HG03060 (cell line): ENCODE results near the gene LEPROT.

ENCODE experiments used
- ATAC-seq: cut with Tn5 transposase; IDR thresholded peaks from one replicate; pipeline ENCODE4 v1.9.1; 2021; ENCODE audit warnings: low read depth, moderate number of reproducible peaks; ENCODE audit not compliant: unreplicated experiment

LEPROT gene

DNA sequence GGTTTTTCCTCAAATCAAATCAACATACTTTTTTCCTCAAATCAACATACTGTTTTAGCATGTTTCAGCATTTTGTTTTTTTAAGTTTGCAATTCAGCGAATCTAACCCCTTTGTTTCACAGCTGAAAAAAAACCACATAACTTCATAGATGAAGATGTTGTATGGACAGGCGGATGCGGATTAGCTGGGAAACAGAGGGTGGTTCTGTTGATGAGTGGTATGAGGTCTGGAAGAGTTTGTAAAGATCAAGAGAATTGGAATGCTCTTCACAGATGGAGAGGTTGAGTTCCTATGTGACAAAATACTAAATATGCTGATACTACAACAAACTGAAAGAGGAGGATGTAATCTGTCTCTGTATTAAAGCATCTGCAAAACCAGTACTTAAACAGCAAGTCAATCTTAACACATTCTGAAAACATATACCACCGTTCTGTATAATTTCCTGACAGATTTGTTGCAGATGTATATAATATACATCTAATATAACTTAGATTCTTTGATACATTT is 10.6 kb upstream of the LEPROT start:
- no peak for ATAC-seq

DNA sequence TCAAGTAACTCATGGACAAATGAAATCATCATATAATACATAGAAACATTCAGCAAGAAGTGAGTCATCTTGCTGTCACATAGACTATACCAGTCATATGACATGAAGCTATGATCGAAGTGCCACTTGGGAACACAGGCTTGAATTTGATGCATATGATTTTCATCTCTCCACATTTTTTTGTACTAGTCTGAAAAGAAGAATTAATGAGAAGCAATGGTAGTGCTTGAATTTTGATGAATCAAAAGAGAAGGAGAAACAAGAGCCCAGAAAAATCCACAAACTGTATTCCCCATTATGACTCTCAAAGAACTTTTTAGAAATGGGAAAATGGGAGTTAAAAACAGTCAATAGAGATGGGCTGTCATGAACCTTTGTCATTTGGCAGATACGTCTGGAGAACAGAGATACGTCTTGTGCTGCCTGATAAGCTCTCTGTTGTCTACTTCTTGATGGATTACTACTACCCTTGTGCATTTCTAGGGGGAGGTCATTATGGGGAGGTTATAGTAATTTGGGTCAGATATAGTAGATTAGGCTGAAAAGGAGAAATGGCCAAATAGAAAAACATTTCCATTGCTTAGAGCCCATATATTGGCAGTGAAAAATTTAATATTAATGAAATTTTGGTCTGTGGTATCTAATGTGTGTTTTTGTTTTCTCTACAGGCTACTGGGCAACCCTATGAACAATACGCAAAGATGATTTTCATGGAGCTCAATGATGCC is 8.0 kb upstream of the LEPROT start:
- ATAC-seq, result no peak

DNA sequence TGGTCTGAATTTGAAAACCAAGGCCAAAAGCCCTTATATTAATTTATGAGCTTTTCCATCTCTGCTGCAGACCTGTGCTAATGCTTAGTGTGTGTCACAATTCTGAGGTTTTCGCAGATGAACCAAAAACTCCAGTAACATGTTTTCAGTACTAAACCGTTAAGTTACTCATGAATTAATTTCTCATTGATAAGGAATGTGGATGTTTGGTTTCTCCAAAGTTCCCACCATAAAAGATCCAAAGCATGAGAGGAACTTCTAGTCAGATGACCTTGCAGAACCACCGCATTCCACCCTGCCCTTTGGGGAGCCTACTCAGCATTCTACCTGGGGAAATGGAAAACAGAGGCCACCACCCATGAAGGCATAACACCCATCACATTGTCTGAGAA is 7.5 kb upstream of the LEPROT start:
- no peak for ATAC-seq

DNA sequence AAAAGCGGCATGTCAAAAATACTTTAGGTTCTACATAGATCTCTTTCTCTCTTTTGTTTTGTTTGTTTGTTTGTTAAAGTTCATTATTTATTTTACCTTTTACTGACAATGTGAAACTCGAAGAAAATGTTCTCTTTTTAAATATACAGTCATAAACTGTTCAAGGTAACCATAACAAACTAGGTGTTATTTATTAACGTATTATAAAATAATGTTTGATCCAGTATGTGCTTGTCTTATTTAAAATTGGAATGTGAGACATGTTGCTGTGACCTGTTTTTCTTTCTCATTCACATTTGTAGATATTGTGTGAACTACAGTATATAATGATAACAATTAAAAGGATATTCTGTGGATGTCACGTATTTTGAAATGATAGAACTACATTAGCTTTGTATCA is 5.9 kb upstream of the LEPROT start:
- ATAC-seq, result no peak

DNA sequence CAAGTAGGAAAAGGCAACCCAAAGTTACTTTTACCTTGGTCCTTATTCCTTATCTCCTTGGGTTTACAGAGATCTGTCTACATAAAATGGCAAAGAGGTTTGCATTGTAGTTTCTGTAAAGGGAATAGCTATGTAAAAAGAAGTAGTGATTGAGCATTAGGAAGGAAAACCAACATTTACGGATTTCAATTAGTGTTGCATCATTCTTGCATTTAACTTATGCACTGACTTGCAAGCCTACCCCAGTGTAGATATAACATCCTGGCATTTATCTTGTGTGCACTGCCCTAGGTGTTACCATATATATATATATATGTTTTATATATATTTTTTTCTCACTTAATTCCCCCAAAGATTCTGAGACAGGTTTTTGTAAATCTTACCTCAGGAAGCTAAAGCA is 3.7 kb upstream of the LEPROT start:
- ATAC-seq, result no peak

DNA sequence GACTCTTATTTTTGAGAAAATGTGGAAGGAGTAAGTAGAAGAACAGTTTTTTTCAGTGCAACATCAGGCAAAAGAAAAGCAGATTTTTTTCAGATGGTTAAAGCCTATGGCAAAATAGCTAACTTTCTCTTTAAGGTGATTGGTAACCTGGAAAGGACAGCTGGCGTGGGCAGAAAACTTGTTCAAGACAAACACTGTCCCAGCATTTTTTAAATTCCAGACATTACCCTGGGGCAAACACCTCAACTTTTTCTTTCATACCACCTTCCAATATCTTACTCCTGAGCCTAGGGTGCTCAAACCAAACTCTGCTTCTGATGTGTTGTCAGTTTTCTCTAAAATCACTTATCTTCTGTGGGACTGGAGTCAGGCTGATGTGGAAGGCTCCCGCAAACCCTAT is 2.7 kb upstream of the LEPROT start:
- no peak for ATAC-seq

DNA sequence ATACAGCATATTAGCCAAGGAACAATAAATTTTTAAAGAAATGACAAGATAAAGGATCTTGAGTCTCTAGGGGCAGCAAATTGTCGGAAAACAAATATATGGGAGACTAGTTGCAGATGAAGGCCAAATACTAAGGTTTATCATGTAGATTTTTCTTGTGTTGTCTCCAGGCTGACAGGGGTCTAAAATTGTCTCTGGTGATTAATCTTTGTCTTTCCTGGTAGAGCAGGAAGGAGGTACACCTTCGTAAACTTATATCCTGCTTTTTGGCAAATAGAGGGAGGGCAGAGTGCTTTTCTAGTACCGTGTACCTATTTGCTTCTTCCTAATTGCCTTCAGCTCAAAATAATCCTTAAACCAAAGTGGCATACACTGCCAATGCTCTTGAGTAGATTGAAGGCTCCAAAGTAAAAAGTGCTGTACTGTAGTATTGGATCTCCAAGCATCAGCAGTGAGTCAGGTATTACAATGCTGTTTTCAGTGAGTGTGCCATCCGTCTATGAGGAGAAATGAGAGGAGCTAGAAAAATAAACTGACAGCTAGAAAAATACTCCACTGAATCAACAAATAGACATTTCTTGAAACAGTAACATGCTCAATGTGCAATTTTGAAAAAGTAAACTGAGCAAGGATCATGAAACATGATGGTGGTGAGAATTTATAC is 1.8 kb upstream of the LEPROT start:
- ATAC-seq, result no peak

DNA sequence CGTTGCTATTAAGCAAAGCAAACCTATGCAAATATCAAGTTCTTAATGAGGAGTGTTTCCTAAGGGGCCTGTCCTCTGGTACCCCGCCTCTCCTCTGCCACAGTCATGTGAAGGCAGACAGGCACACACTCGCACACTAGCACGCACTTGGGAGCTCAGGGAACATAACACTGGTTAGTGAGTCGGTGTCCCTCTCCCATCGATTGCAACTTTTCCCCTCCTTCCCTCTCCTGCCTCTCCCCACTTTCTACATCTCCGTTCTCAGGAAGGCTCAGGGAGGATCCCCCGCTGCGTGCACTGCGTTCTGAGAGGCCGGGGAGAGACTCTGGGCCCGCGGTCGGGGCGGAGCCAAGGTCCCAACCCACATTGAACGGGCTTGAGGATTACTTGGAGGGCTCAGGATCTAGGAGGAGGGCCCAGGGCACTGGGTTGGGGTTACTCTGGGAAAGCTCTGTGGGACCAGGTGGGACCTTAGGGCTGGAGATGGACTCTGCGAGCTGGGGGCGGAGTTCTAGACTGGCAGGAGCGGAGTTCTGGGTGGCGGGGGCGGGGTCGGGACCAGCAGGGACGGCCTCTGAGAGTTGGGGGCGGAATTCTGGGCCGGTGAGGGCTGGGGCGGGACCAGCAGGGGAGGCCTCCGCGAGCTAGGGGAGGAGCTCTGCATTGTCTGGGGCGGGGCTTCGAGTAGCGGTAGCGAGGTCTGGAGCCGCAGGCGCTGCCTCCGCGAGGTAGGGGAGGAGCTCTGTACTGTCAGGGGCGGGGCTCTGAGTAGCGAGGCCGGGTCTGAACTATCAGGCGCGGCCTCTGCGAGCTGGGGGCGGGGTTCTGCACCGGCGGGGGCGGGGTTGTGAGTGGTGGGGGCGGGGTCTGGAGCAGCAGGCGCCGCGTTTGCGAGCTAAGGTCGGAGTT is 533 bp upstream of the LEPROT start:
- ATAC-seq, result peak; percentile 92

DNA sequence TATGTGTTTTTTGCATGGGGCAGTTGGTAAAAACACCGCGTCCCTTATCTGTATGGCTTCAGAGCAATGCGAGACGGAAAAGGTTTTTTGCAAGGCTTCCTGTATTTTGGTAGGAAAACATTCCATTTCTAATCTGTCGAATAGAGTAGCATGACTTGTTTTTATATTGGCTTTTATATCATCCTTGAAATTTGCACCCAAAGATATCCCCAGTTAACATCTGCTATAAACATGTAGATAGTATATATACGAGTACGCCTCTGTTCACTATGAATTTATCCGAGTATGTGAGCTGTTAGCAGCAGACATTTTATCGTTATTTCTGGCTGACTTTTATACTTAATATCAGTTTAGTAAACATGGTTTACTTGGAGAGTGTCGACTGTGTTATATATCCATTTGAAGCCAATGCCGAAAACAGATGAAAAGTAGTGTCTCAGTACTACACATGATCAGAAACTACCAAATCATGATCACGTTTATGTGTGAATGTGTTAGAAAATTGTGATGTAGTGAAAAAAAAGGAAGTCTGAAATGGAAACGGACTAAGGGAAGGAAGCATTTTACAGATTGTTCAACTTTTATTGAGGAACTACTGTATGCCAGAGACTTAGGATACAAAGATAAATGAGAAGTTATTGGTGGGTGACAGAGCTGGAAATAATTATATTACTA is 1.0 kb downstream of the LEPROT start:
- ATAC-seq, result no peak

DNA sequence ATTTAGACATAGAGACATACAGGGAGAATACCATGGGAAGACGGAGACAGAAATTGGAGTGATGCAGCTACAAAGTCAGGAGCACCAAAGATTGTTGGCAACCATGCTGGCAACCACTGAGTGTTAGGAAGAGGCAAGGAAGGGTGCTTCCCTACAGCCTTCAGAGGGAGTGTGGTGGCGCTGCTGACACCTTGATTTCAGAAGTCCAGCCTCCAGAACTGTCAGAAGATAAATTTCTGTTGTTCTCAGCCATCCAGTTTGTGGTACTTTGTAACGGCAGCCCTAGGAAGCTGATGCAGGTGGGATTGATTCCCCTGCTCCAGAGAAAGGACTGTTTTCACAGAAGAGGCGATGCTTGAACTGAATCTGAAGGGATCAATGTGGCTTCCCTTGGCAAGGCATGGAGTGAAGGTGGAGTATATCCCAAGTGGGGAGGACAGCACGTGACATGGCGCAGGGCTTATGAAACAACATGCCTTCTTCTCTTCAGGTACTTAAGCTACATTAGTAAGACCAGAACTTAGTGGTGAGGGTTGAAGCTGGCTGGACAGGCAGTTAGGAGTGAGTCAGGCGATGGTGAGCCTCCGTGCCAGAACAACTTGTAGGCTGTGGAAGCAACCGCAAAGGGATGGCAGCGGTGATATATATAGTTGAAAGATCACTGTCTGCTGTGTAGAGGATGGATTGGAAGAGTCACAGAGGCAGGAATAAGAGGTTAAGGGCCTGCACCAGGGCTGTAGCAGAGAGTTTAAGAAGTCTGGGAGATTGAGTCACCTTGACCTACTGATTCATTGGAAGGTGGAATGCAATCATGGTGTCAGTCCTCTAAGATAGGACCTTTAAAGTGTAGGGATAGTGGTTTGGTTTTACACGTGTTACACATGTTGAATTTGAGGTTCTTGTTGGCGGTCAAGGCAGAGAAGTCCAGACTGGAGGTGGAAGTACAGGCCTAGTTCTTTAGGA is 2.1 kb downstream of the LEPROT start:
- no peak for ATAC-seq

DNA sequence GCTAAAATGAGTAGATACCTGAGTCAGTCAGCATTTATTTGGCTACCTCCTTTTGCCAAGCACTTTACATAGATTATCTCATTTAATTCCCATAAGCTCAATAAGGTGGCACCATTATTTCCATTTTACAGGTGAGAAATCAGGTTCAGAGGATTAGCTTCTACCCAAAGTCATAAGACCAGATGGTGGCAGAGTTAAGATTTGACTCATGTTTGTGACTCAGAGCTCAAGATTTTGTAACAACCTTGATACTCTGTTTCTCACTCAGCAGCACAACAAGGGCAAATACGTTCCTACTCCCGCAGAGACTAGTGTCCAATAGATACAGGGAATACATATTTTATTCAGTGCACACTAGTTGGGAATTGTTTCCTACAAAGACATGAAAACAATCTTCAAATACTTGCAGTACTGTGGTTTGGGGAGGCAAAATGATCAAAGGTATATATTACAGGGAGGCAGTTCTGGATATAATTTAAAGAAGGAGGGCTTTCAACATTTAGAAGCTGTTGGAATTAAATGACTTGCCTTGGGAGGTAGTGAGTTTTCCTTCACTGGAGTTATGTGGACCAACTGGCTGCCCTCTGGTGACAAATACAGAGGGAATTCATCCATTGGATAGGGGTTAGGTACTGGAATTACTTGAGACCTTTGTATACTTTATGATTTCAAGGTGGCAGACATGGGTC is 3.6 kb downstream of the LEPROT start:
- ATAC-seq, result peak; percentile 14

DNA sequence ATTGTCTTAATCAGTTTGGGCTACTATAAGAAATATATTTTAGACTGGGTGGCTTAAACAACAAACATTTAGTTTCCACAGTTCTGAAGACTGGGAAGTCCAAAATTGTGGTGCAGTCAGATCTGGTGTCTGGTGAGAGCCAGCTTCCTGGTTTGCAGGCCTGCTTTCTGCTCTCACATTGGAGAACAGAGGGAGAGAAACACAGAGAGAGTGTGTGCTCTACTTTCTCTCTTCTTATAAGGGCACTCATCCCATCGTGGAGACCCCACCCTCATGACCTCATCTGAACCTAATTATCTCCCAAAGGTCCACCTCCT is 4.1 kb downstream of the LEPROT start:
- ATAC-seq, result no peak

DNA sequence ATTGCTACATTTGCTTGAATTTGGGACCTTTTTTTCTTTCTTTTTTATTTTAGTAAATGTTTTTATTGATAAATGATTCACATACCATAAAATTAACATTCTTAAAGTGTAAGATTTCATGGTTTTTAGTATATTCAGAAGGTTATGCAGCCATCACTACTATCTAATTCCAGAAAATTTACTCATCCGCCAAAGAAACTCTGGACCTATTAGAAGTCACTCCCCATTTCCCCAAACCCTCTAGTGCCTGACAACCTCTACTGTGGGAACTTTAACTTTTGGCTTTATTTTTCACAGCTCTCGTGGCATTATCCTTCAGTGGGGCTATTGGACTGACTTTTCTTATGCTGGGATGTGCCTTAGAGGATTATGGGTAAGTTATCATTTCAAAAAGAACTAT is 4.5 kb downstream of the LEPROT start:
- ATAC-seq, result no peak

DNA sequence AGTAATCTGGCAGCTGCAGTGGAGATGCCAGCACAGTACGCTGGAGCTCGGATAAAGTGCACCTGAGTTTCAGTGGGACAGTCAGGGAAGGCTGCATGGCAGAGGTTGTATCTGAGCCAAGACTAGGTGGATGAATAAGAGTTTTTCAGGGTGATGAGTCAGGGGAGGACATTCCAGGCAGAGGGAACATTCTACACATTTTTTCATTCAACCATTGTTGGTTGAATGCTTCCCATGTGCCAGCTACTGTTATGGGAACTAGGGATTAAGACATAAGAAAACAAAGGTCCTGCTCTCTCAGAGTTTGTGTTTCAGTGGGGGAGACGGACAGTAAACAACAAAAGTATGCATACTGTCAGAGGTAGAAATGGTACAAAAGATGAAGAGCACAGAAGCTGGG is 5.2 kb downstream of the LEPROT start:
- no peak for ATAC-seq

DNA sequence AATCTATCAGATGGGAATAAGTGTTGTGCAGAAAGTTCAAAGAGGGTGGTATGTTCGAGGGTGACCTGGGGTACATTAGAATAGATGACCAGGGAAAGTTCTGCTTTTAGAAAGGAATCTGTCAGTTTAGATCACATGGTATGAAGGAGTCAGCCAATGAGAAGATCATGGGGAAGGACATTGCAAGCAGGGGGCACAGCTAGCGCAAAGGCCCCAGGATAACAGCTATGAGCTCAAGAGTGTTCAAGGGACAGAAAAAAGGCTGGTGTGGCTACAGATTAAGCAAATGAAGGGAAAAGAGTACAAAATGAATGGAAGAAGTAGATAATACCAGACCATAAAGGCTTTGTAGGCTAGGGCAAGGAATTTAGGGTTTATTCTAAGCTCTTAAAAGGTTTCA is 8.6 kb downstream of the LEPROT start:
- ATAC-seq, result no peak

DNA sequence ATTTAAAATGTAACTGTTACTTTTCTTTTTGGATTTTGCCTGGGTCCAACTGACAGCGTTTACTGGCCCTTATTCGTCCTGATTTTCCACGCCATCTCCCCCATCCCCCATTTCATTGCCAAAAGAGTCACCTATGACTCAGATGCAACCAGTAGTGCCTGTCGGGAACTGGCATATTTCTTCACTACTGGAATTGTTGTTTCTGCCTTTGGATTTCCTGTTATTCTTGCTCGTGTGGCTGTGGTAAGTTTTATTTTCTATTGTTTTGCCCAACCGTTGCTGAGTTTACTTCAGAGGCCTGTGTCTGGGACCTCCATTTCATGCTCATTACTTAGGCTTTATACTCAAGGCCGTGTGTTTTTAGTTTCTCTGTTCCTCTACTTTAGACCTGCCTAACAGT is 9.3 kb downstream of the LEPROT start:
- ATAC-seq, result no peak

DNA sequence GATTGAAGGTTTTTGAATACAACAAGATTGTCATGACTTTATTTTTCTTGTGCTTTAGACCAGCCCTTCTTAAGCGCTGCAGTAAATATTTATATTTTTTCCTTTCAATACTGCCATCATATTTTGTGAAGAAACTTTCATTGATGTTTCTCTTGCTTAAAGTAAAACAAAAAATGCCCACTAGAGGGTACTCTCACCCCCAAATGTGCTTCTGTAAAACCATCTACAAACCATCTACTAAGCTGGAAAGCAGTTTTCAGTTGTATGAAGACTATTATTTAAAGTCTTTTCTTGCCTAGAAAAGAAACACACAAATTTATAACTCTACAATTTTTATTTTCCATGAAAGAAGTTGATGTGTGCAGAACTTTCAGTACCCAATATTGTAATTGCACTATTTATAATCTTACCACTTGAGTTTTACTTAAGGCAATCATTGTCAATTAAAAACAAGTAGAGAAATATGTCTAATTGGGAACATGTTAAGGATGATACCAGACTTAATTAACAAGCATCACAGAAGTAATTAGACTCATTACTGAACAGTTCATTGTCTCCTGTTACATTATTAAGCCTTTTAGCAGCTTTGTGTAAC is 10.7 kb downstream of the LEPROT start:
- ATAC-seq, result no peak

DNA sequence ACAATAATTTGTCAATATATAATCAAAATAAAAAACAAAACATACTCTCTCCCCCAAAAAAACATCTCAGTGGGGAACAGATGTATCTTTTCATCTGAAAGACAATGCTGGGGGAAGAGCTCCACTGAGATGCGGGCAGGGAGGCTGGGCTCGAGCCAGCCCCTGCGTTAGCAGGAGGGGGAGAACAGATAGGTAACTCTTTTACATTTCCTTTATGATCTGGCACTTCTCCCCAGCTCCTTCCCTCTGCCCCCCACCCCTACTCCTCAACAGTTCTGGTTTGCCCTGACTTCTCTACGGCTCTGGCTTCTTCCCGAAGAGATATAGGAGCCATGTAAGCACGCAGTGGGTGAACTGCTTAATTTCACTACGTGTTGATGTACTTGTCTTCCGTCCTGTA is 12.4 kb downstream of the LEPROT start:
- ATAC-seq, result no peak

DNA sequence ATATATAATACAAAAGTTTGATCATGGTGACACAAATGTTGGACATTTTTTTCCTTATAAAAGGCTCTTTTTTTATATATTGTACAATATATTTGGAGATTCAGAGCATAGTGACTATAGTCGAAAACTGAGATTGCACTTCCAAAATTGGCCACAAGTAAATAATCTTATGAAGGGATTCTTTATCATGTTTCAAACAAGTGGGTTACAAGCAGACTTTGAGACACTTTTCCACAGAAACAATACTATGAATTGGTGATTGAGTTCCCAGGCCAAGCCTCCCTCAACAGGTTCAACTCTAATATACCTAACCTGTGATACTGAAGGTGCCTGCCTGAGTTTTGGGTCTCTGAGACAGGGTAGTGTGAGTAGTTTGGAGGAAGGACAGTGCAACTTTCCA is 13.8 kb downstream of the LEPROT start:
- no peak for ATAC-seq
